ENCODE results near the gene SPAG9. TPM values are rescaled to one million over a fixed set of nuclear protein-coding genes. Genes with fewer than 3 reads are reported as not detected.

SPAG9 gene
- total and polyA plus RNA-seq, 2 of the 8 experiments (the other 6 are each of a cell fraction or from before 2014, with no cell fraction given): 9.8 to 63.8 TPM

- no peak for TF ChIP-seq CHD7 (IDR thresholded peaks at IDR 0.05; ENCODE audit: insufficient replicate concordance, low read length)
Observed at GRCh38 chr17:51078009-51078592, 42.6 kb downstream of the SPAG9 start (continued).

Measured in H1 (cell line).